NCI-H460 (cell line): ENCODE results near the gene RYR3. TPM values are rescaled to one million over a fixed set of nuclear protein-coding genes. Genes with fewer than 3 reads are reported as not detected.

Source experiments
- DNase-seq: peaks from one replicate; pipeline ENCODE4 v3.0.0-alpha.2; 2016; ENCODE audit warnings: low read depth; ENCODE audit errors: extremely low read depth
- total RNA-seq: library from RNA; depleted of rRNA; stranded (reverse); fragments of >200 nt; shearing (Covaris generic); gene quantifications from 2 replicates; pipeline ENCODE4 v1.2.3, GENCODE V29; 2014

The RYR3 gene
- total RNA-seq, 1 experiment from 2014 or later = not detected

DNA sequence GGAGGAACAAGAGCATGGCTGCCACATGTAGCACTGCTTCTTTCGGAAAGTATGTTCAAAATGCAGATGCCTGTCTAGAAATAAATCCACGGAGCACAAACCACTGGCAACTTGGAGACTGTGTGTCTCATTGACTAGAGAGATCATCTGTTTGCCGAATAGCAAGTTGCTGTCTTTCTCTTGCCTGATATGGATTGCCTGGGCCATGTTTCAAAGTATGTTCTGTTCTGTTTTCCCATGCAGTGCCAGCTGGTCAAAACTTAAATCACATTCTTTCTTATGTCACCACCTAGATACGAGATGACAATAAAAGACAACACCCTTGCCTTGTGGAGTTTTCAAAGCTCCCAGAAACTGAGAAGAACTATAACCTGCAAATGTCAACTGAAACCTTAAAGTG, 318.9 kb downstream of the RYR3 start:
- no peak for DNase-seq

DNA sequence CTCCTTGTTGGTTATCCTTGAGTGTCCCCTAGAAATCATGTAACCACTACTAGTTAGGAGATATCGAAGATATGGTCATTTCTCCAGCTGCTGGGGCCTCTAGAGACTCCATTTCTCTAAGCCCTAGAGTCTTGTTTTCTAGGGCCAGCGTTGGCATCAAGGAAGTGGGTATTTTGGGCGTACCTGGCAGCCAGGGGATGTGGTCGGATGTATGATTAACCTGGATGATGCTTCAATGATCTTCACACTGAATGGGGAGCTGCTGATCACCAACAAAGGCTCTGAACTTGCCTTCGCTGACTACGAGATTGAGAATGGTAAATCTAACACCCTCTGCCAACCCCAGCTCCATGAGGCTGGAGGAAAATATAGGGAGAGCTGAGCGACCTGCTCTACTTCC, 325.5 kb downstream of the RYR3 start:
- no peak for DNase-seq

DNA sequence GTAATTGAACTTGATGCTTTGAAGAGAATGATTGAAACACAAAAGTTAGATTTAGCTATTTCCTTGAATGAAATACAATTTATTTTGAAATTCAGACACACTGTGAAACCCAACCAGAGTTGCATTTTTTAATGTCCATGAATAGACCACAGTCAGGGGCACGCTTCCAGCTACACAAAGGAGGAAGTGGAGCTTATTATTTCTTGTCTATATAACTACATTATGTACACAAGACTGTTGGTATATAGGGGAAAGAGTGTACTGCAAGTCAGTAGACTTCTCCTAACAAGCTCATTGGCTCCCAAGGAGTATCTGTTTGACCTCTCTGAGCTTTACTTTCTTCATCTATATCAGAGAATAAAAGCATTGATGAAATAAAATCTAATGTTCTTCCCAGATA, 326.2 kb downstream of the RYR3 start:
- DNase-seq = no peak

DNA sequence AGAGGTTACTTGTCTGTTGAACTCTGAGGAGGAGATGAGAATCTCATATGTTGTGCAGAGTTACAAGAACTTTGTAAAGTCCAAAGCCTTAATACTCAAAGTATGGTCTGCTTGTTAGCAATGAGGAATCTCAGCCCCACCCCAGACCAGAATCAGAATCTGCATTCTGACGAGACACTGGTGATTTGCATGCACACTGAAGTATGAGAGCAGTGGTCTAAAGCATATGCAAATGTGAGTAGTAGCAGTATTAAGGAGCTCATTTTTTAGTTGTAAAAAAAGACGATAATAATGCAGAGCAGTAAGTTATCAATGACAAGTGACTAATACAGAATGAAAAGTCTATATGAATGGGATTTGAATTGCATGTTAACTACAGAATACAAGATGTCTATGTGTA, 327.7 kb downstream of the RYR3 start:
- DNase-seq = no peak

DNA sequence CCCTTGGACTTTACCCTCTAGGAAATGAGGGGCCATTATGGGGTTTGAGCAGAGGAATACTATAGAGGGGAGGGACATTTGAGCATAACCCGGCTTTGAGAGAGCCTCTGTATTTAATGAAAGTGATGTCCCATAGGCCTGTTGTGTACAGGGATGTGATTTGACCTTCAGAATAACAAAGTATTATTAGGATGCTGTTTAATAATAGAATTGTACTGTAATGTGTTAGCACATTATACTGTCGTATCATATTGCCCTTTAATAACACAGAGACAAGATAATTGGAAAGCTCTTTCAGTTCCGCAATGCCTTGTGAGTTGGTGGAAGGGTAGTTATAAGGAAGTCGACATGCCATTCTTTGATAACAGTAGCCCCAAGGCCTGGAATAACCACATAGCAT, 328.3 kb downstream of the RYR3 start:
- DNase-seq = no peak

DNA sequence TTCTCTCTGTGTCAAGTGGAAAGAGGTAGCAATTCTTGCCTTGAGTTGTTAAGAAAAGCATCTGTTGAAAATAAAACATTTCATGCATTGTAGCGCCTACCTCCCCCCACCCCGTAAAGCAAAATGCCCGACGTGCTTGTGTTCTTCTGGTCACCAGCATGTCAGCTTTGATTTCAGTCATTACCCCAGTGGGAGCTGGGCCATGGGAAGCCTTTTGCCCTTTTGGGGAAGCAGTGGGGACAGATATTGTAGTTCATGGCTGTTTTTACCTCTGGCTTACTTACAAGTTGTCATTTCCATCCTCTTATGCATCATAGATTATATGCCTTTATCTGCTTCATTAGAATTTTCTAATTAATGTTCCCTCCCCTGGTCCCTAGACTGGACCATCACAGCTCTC, 328.7 kb downstream of the RYR3 start:
- DNase-seq = no peak

DNA sequence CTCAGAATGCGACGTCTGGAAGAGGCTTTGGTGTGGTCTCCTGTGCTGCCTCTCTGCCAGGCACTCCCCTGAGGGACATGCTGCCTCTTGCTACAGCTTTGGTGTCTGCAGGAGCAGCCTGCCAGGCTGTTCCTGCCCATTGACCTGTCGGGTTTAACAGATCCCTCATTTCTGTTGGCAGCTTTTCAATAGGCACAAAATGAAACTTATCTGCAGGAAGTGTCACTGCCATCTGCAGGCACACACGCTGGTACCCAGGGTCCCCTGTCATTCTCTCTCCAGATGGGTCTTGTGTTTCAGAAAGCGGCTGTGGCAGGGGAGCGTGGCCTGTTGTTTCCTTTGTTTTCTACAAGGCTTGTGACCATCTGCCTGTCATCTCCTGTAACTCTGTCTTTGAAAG, 329.2 kb downstream of the RYR3 start:
- DNase-seq = no peak

DNA sequence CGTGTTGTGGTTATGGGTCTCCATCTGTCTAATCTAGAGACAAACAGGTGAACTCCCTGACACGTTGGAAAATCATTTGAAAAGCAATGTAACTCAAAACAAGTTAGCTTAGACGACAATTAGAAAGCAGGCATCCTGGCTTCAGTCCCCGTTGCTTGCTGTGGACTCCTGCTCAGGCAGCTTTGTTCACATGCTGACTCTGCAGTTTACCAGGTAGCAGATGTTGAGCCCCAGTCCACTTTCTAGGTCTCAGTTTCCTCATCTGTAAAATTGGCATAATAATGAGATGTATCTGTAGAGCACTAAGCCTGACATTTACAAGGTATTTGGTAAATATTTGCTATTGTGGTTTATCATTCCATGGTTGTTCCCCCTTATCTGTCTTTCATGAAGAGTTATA, 330.3 kb downstream of the RYR3 start:
- DNase-seq = no peak

DNA sequence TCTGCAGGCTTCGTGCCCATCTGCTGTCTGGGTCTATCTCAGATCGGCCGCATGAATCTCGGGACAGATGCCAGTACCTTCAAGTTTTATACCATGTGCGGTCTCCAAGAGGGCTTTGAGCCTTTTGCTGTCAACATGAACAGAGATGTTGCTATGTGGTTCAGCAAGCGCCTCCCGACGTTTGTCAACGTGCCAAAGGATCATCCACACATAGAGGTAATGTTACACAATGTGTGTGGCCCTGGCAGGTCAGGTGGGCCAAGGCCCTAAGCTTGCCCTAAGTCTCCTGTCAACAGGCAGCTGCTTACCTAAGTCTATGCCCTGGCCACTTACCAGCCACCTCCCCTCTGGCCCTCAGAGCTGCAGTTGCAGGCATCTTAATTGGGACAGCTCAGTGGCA, 333.5 kb downstream of the RYR3 start:
- no peak for DNase-seq

DNA sequence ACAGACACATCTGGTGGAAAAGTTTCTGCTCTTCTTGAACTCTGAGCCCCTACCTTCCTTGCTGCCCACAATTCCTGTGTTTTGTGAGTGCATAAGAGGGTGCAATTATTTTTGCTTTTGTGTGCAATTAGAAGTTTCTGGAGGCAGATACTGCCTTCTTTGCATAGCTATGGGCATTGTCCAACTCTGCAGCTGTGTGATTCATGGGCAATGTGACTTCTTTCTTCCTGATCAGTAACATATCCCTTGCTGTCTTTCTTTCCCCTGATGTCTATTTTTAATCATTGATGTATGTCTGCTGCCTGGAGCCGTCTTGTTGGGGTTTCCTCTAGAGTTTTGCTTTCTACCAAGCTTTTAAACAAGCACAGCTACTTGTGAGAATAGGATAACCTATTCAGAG, 336.0 kb downstream of the RYR3 start:
- DNase-seq = no peak

DNA sequence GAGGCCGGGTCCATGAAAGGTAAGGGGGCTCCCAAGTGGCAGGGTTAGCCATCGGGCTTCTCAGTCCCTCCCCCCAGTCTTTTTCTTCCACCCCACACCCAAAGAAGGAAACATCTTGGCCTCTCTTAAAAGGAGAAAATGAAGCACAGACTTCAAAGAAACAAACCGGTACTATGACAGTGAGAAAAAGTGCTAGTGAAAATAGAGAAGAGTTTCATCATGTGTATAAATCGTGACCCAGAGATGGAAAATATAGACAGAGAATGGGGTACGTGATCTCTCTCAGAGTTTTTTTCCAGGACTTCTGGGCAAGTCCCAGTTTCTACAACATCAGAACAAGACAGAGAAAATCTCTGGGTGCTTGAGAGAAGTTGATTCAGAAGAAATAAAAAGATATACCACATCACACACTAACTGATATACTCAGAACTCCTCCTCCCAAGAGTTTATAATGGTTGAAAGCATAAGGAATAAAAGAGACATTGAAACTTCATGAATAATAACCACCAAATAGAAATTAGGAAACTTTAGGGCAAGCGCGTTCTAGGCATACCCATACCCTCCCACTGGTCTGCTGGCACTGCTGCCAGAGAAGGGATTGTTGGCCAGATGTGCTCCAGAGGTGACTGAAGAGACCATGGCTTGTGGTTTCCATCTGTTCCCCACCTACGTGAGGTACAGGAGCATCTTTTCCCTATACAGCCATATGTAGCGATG, 338.6 kb downstream of the RYR3 start:
- no peak for DNase-seq

DNA sequence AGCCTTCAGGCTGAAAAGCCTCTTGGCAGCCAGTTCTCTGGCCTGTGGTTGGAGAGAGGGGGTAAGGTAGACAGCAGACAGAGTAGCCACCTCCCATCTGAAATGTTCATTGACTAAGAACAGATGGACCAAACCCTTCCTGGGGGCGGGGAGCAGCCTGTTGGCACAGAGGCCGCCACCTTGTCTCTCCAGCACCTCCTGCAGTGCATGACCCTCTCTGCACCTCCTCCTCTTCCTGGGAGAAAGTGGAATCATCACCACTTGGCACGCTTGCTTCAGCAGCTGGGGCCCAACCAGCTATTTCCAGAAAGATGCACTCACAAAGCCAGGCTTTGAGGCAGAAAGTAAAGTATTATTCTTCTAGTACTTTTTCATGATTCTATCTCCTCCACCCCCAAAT, 344.1 kb downstream of the RYR3 start:
- no peak for DNase-seq

DNA sequence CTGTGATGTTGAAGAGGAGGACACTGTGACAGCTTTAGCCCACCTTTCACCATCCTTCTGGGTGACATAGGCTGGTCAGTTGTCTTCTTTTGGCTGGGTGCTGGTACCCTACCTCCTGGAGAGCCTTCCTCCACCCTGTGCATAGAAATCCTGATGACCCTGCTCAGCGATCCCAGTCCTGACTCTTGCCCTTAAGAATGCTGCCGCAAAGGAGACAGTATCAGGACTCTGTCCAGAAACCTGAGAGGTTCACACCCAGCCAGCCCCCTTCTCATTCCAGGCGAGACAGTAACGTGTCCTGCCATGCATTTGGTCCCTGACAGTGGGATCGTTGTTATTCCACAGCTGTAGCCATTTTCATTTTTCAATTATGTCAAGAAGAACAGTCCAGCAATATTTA, 344.7 kb downstream of the RYR3 start:
- no peak for DNase-seq

DNA sequence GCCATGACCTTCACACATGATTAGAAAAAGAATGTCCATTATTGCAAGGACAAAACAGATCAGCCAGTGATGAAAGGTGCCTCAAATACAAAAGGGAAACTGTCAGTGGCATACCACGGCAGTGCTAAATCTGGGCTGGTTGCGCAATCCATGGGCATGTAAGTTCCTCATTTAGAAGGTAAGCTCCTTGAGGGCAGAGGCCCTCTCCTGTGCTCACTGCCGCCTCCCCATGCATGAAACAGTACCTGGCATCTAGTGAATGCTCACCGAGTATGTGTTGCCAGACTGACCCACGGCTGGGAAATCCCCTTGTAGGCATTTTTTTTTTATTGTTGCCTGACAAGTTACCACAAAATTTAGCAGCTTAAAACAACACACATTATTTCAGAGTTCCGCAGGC, 345.4 kb downstream of the RYR3 start:
- no peak for DNase-seq

DNA sequence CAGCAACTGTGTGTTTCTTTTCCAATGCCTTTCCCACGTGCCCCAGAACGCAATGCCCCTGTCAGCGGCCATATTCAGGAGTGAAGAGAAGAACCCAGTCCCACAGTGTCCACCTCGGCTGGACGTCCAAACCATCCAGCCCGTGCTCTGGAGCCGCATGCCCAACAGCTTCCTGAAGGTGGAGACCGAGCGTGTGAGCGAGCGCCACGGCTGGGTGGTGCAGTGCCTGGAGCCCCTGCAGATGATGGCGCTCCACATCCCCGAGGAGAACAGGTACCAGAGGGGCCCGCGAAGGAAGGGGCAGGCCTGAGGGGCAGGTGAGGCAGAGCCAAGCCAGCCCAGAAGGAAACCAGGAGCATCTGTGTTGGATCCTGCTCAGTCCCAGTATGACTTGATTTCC, 349.4 kb downstream of the RYR3 start:
- DNase-seq = no peak

DNA sequence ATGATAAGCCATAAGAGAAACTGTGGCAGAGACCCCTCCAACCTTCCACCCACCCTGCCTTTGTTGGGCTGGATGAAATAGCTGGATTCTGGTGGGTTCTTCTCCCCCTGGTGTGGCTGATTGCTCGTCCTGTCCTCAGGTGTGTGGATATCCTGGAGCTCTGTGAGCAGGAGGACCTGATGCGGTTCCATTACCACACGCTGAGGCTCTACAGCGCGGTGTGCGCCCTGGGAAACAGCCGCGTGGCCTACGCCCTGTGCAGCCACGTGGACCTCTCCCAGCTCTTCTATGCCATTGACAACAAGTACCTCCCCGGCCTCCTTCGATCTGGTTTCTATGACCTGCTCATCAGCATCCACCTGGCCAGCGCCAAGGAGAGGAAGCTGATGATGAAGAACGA, 351.2 kb downstream of the RYR3 start:
- no peak for DNase-seq

DNA sequence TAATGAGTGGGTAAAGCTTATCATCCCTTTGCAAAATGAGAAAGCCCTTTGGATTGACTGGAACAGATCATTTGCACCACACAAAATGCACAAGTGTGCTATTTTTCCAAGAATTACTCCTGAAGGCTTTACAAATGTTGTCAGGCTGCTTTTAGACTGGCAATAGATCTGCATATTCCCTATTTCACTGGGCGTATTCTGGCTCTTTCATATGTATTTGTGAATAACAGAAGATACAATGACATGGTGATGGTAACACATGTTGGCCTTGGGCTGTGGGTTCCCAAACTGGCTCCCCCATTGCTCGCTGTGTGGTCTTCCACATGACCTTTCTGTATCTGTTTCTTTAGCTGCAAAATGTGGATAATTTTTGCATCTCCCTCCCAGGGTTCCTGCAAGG, 354.2 kb downstream of the RYR3 start:
- DNase-seq = no peak

DNA sequence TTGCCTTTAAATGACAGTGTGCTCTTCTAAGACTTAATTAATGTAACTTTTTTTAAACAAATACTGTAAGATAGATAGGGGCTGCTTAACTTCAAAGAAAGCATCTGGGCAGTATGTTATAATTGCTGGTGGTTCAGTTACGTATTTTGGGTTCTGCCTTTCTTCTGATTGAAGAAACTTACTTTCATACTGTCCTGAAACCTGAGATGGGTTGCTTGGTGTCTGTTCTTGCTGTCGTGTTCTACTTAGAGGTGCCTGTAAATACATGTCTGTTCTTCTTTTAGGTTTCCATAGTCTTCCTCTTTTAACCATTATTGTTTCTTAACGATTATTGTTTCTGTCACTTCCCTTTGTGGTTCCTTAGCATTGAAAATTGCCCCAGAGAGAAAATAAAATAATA, 359.8 kb downstream of the RYR3 start:
- no peak for DNase-seq

DNA sequence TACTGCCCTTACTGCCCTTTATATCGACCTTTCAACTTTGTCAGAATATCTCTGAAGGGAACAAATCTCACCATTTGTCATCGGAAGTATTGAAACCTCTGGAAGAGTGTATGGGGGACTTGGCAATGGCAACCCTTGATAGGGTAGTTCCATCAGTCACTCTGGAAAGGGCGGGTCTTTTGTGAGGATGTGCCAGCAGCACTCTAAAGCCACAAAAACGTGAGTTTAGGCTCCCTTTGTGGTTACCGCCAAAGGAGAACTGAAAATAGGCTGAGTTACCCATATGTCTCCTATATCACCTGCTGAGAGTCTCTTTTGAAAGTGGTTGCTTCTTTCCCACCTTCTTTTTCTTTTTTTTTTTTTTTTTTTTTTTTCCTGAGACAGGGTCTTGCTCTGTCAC, 360.7 kb downstream of the RYR3 start:
- no peak for DNase-seq

DNA sequence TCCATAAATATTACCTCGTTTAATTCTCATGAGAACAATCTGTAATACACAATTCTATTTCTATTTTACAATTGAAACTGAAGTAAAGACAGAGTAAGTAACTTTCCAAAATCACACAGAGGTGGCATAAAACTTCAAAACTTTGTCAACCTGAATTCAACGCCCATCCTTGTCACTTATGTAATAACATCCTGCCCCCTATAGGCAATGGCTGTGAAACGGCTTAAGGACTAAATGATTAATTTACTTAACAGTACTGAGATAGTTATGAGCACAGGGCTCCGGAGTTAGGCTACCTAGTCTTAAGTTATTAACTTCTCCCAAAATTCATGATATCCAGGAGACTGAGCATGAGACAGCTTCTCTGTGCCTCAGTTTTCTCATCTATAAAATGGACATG, 364.5 kb downstream of the RYR3 start:
- peak; percentile 15 for DNase-seq

DNA sequence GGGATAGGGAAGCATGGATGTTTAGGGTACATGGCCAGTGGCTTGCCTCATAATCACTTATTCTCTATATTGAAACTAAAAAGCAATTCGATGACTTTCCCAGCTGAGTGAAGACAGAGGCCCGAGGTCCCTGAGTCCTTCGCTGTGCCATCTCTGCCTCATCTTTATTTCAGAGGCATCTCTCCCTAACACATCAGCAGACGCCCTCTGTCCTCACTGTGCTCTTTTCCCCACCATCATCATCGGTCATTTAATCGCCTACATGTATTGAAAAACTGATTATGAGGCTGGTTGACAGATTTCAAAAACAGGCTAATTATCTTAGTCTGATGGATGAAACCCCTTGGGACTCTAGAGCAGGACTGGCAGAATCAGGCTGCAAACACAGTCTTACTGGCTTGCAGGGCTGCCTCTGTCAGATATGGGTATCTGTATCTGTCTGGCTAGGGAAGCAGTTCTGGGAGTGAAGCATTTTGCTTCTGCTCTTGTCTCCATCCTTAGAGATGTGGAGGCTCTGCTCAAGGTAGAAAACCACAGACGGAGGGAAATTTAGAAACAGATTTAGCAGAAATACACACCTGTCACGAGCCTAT, 366.6 kb downstream of the RYR3 start:
- no peak for DNase-seq

DNA sequence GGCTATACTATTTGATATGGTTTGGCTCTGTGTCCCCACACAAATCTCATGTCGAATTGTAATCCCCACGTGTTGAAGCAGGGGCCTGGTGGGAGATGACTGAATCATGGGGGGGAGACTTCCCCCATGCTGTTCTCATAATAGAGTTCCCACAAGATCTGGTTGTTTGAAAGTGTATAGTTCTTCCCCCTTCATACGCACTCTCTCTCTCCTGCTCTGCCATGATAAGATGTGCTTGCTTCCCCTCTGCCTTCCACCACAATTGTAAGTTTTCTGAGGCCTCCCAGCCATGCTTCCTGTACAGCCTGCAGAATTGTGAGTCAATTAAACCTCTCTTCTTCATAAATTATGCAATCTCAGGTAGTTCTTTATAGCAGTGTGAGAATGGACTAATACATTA, 367.4 kb downstream of the RYR3 start:
- no peak for DNase-seq

DNA sequence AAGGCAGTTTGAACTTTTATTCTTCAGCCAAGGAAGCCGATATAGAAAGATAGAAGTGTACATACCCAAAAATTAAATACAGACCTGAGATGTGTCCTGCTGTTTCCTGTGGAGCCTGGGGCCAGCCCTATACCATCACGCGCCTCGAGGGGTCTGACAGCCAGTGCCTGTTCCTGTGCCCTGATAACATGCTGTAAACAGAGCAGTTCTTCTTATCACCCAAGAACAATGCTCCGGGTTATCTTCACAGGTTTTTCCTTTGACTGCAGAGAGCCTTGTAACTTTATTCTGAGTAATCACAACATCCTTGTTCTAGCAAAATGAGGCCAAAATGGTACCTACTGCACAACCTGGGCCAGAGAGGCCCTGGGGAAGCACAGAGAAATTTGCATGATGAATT, 367.8 kb downstream of the RYR3 start:
- no peak for DNase-seq
